Measurements from ENCODE around the gene AVEN.

GRCh38 chr15:34065261-34065660, 26.3 kb upstream of the AVEN start:
- TF ChIP-seq EZH2 (IDR thresholded peaks at IDR 0.05; ENCODE audit: insufficient read depth, poor library complexity, severe bottlenecking), result no peak
- TF ChIP-seq EZH2phosphoT487 (IDR thresholded peaks at IDR 0.05; ENCODE audit: insufficient read depth, low read depth), result no peak

All from GM23248 (cell line).